Esophagus squamous epithelium (tissue), 5 donors: ENCODE results near the gene OSBPL10. TPM values are rescaled to one million over a fixed set of nuclear protein-coding genes. Genes with fewer than 3 reads are reported as not detected.

Source experiments
- DNase-seq: peaks from one replicate; lab custom pipeline; 2025; lab: John Stamatoyannopoulos, UW
- H3K27ac ChIP-seq, 4 donors: fragments of 200-600 bp; sonication (generic); one replicate each; pipeline ENCODE4 v1.5.1; 2016 to 2019; ENCODE audit warnings: mild to moderate bottlenecking in 1 of 4
- H3K27me3 ChIP-seq, 4 donors: fragments of 200-600 bp; sonication (generic); 1 replicate in 3 of 4; 2 replicates in 1 of 4; pipeline versions ENCODE4 v1.5.1 to v1.6.0; 2017 to 2021; ENCODE audit warnings: antibody characterized with exemption in 1 of 4
- H3K36me3 ChIP-seq, 3 donors: fragments of 200-600 bp; sonication (generic); one replicate each; pipeline ENCODE4 v1.5.1; 2016 to 2019
- H3K4me1 ChIP-seq, 3 donors: fragments of 200-600 bp; sonication (generic); one replicate each; pipeline ENCODE4 v1.5.1; 2017 to 2019
- H3K4me3 ChIP-seq, 4 donors: fragments of 200-600 bp; sonication (generic); 1 replicate in 3 of 4; 2 replicates in 1 of 4; pipeline ENCODE4 v1.5.1; 2016 to 2019; ENCODE audit warnings: mild to moderate bottlenecking in 2 of 4, moderate library complexity in 1 of 4
- H3K9me3 ChIP-seq, 3 donors: fragments of 200-600 bp; sonication (generic); one replicate each; pipeline ENCODE4 v1.5.1; 2016 to 2019
- CTCF ChIP-seq, 6 experiments: fragments of 450-650 bp in 4 of 6; fragments of 200-600 bp in 2 of 6; sonication (generic) in 2 of 6; IDR thresholded peaks; one replicate each; pipeline ENCODE4 v1.5.1; 2016 to 2019; ENCODE audit warnings: antibody characterized with exemption in 6 of 6, mild to moderate bottlenecking in 4 of 6, moderate library complexity in 4 of 6
- POLR2A ChIP-seq, 4 donors: fragments of 450-650 bp; IDR thresholded peaks; one replicate each; pipeline ENCODE4 v1.6.1; 2017; ENCODE audit warnings: antibody characterized with exemption in 4 of 4, mild to moderate bottlenecking in 4 of 4, moderate library complexity in 3 of 4
- WGBS, 2 donors: methylation state at CpG; one replicate each; pipeline ENCODE4 v1.1.5; 2018; 5-methylcytosine and 5-hydroxymethylcytosine counted together
- intact Hi-C: fragments of 100-400 bp; cut with DNase I; formaldehyde crosslinking; loops from one replicate; pipeline ENCODE4 v1.15.0; 2022
- total RNA-seq, 4 donors: library from RNA; depleted of rRNA; stranded (reverse); fragments of >200 nt; gene quantifications; one replicate each; pipeline ENCODE4 v1.1.0, GENCODE V29; 2016
- donor health status: DM: yes; HTN: yes; CAD: no.

OSBPL10 gene
- total RNA-seq, 4 donors from 2014 or later = 13.8 to 65.3 (median 41.0) TPM

- intact Hi-C loops = no loop called here
- 93 to 94% methylated on average over 2 of the region's 2 CpGs for WGBS, 2 donors
- Histone ChIP-seq H3K27me3 (no peaks in the 10 kb centered on the region), H3K4me1 (peaks cover 0 to 21% (median 0%) of the 10 kb centered on the region in 3 donors), H3K4me3 (no peak overlapping the region), H3K27ac (no peak overlapping the region), H3K36me3 (no peaks in the 10 kb centered on the region), H3K9me3 (peaks cover 0 to 15% (median 9%) of the 10 kb centered on the region in 3 donors)
- no peak for DNase-seq
- TF ChIP-seq CTCF (IDR thresholded peaks at IDR 0.05) (no peak), POLR2A (IDR thresholded peaks at IDR 0.05) (no peak)
These were observed 27.4 kb downstream of the OSBPL10 start for GRCh38 chr3:31953636-31954035.

- Histone ChIP-seq H3K36me3 (no peaks in the 10 kb centered on the region), H3K4me1 (peaks cover 0 to 21% (median 3%) of the 10 kb centered on the region in 3 donors), H3K9me3 (peaks cover 0 to 15% (median 9%) of the 10 kb centered on the region in 3 donors), H3K27me3 (no peaks in the 10 kb centered on the region), H3K27ac (no peak overlapping the region), H3K4me3 (no peak overlapping the region)
- no peak for DNase-seq
- intact Hi-C loops = no loop called here
- TF ChIP-seq POLR2A (IDR thresholded peaks at IDR 0.05) (no peak), CTCF (IDR thresholded peaks at IDR 0.05) (no peak)
- whole genome bisulfite sequencing, 2 donors = 49 to 60% methylated on average over 2 to 7 of the region's 7 CpGs
These were observed 28.0 kb downstream of the OSBPL10 start for GRCh38 chr3:31953091-31953490.

GRCh38 chr3:31952205-31952604 is 28.9 kb downstream of the OSBPL10 start:
- peaks cover 0 to 15% (median 9%) of the 10 kb centered on the region in 3 donors for H3K9me3 ChIP-seq
- TF ChIP-seq POLR2A (IDR thresholded peaks at IDR 0.05) (no peak), CTCF (IDR thresholded peaks at IDR 0.05) (no peak)
- H3K36me3 ChIP-seq = no peaks in the 10 kb centered on the region
- peaks cover 4 to 21% (median 8%) of the 10 kb centered on the region in 3 donors for H3K4me1 ChIP-seq
- H3K4me3 ChIP-seq = no peak overlapping the region
- no peak overlapping the region for H3K27ac ChIP-seq
- 72 to 100% methylated on average over 2 to 3 of the region's 4 CpGs for WGBS, 2 donors
- intact Hi-C loops = no loop called here
- no peak for DNase-seq
- no peaks in the 10 kb centered on the region for H3K27me3 ChIP-seq

GRCh38 chr3:31948280-31948679 is 32.8 kb downstream of the OSBPL10 start:
- TF ChIP-seq CTCF (IDR thresholded peaks at IDR 0.05) = no peak
- no peak for TF ChIP-seq POLR2A (IDR thresholded peaks at IDR 0.05)
- Histone ChIP-seq H3K4me1 (peaks cover 4 to 35% (median 8%) of the 10 kb centered on the region in 3 donors), H3K27me3 (no peaks in the 10 kb centered on the region), H3K27ac (no peak overlapping the region), H3K9me3 (no peaks in the 10 kb centered on the region), H3K36me3 (no peaks in the 10 kb centered on the region), H3K4me3 (no peak overlapping the region)
- 75 to 82% methylated on average over 6 of the region's 6 CpGs for WGBS, 2 donors
- DNase-seq = no peak
- intact Hi-C loops = no loop called here

GRCh38 chr3:31947671-31948091 is 33.4 kb downstream of the OSBPL10 start:
- Histone ChIP-seq H3K4me1 (peaks cover 4 to 35% (median 8%) of the 10 kb centered on the region in 3 donors), H3K4me3 (no peak overlapping the region), H3K27ac (no peak overlapping the region), H3K9me3 (no peaks in the 10 kb centered on the region), H3K27me3 (no peaks in the 10 kb centered on the region), H3K36me3 (no peaks in the 10 kb centered on the region)
- intact Hi-C loops = no loop called here
- TF ChIP-seq CTCF (IDR thresholded peaks at IDR 0.05) (no peak), POLR2A (IDR thresholded peaks at IDR 0.05) (no peak)
- 30 to 36% methylated on average over 6 of the region's 6 CpGs for WGBS, 2 donors
- DNase-seq = no peak
